ENCODE data around the gene MGLL.
"Not testable (repeated sequence)": the region's sequence is repeated elsewhere in the genome, so short reads cannot be mapped to it uniquely, and the experiment has no call there.

- TF ChIP-seq, protein P1, sequence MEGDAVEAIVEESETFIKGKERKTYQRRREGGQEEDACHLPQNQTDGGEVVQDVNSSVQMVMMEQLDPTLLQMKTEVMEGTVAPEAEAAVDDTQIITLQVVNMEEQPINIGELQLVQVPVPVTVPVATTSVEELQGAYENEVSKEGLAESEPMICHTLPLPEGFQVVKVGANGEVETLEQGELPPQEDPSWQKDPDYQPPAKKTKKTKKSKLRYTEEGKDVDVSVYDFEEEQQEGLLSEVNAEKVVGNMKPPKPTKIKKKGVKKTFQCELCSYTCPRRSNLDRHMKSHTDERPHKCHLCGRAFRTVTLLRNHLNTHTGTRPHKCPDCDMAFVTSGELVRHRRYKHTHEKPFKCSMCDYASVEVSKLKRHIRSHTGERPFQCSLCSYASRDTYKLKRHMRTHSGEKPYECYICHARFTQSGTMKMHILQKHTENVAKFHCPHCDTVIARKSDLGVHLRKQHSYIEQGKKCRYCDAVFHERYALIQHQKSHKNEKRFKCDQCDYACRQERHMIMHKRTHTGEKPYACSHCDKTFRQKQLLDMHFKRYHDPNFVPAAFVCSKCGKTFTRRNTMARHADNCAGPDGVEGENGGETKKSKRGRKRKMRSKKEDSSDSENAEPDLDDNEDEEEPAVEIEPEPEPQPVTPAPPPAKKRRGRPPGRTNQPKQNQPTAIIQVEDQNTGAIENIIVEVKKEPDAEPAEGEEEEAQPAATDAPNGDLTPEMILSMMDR (conservative IDR thresholded peaks at IDR 0.05 in 1 of 2, IDR thresholded peaks at IDR 0.05 in 1 of 2; ENCODE audit: extremely low read depth in 1 of 2, insufficient read depth in 1 of 2, low read depth in 1 of 2, low read length in 2 of 2): not testable (repeated sequence)
- not testable (repeated sequence) for TF ChIP-seq EZH2 (IDR thresholded peaks at IDR 0.05; ENCODE audit: borderline replicate concordance, low read length)
Measured at GRCh38 chr3:127654993-127655392, 167.3 kb downstream of the MGLL start.
